HEK293T (cell line): ENCODE data around the gene ANK3.

Experiments
- CTCF ChIA-PET: fragments of 350-600 bp; formaldehyde crosslinking; extraction: SDS; loops from one replicate; lab custom pipeline; 2021; ENCODE audit warnings: antibody characterized with exemption, inconsistent platforms; lab: Yijun Ruan, JAX
- POLR2A ChIA-PET: fragments of 350-600 bp; formaldehyde crosslinking; extraction: SDS; loops from one replicate; lab custom pipeline; 2020; ENCODE audit warnings: antibody characterized with exemption, inconsistent platforms; lab: Yijun Ruan, JAX
- DNase-seq: peaks from one replicate; pipeline ENCODE4 v3.0.0; 2012; ENCODE audit warnings: mixed read lengths; ENCODE audit errors: extremely low spot score
- ARNT ChIP-seq: fragments of 450-650 bp; IDR thresholded peaks from 2 replicates; pipeline ENCODE4 v1.6.1; 2017; ENCODE audit warnings: mild to moderate bottlenecking
- BHLHE40 ChIP-seq: fragments of 450-650 bp; IDR thresholded peaks from 2 replicates; pipeline ENCODE4 v1.6.1; 2016; ENCODE audit warnings: mild to moderate bottlenecking, moderate library complexity, borderline replicate concordance
- CTBP1 ChIP-seq: fragments of 450-650 bp; IDR thresholded peaks from 2 replicates; pipeline ENCODE4 v1.6.1; 2016; ENCODE audit warnings: borderline replicate concordance
- ELF4 ChIP-seq: fragments of 450-650 bp; IDR thresholded peaks from 2 replicates; pipeline ENCODE4 v1.6.1; 2017; ENCODE audit warnings: antibody characterized with exemption
- FOXA1 ChIP-seq: fragments of 450-650 bp; IDR thresholded peaks from 2 replicates; pipeline ENCODE4 v1.6.1; 2016; ENCODE audit warnings: mild to moderate bottlenecking
- FOXK2 ChIP-seq: fragments of 450-650 bp; IDR thresholded peaks from 2 replicates; pipeline ENCODE4 v1.6.1; 2016; ENCODE audit warnings: mild to moderate bottlenecking
- FOXM1 ChIP-seq: fragments of 450-650 bp; IDR thresholded peaks from 2 replicates; pipeline ENCODE4 v1.6.1; 2017; ENCODE audit warnings: mild to moderate bottlenecking, borderline replicate concordance
- HDGF ChIP-seq: fragments of 450-650 bp; IDR thresholded peaks from 2 replicates; pipeline ENCODE4 v1.6.1; 2017; ENCODE audit warnings: antibody characterized with exemption, borderline replicate concordance
- L3MBTL2 ChIP-seq: fragments of 450-650 bp; conservative IDR thresholded peaks from 2 replicates; pipeline ENCODE4 v1.6.1; 2016; ENCODE audit warnings: mild to moderate bottlenecking
- LEF1 ChIP-seq: fragments of 450-650 bp; IDR thresholded peaks from 2 replicates; pipeline ENCODE4 v1.6.1; 2017; ENCODE audit warnings: mild to moderate bottlenecking, borderline replicate concordance
- NFRKB ChIP-seq: fragments of 450-650 bp; IDR thresholded peaks from 2 replicates; pipeline ENCODE4 v1.6.1; 2016; ENCODE audit warnings: mild to moderate bottlenecking, moderate library complexity
- SP1 ChIP-seq: fragments of 450-650 bp; IDR thresholded peaks from 2 replicates; pipeline ENCODE4 v1.6.1; 2017
- SUZ12 ChIP-seq: fragments of 450-650 bp; IDR thresholded peaks from 2 replicates; pipeline ENCODE4 v1.6.1; 2016; ENCODE audit warnings: mild to moderate bottlenecking
- TARDBP ChIP-seq: fragments of 450-650 bp; IDR thresholded peaks from 2 replicates; pipeline ENCODE4 v1.6.1; 2016
- ZNF384 ChIP-seq: fragments of 450-650 bp; IDR thresholded peaks from 2 replicates; pipeline ENCODE4 v1.6.1; 2016
- TF ChIP-seq, protein P1 (sequence below): fragments of 450-650 bp; IDR thresholded peaks from 2 replicates; pipeline ENCODE4 v1.6.1; 2016

ANK3 gene

DNA sequence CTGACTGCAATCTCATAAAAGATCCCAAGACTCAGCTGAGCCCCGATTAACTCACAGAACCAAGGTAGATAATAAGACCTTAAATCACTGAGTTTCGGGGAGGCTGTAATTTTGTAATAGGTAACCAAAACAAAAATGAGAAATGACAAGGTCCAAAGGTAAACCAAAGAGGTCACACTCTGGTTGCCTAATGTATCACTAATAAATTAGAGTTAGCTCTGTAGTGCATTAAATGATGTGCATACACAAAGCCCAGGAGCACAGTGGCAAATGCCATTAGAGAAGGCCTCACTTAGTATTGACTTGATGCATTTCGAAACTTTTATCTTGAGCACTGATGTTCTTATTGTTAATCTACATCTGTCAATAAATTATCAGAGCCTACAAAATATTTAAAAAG is 245.6 kb downstream of the ANK3 start:
- ChIA-PET CTCF (interaction anchor here (0.7 to 1.3 kb wide), 2 partner anchors 29 to 624 kb away, joined by 3 to 4 read pairs; no protein-coding TSS in a partner anchor), POLR2A (no interaction called here)
- TF ChIP-seq ELF4: no peak
- TF ChIP-seq HDGF: no peak
- TF ChIP-seq FOXA1: no peak
- TF ChIP-seq LEF1: no peak
- TF ChIP-seq FOXM1: no peak
- TF ChIP-seq SP1: no peak
- TF ChIP-seq L3MBTL2: no peak
- no peak for TF ChIP-seq TARDBP
- TF ChIP-seq CTBP1: no peak
- TF ChIP-seq NFRKB: no peak
- no peak for DNase-seq

DNA sequence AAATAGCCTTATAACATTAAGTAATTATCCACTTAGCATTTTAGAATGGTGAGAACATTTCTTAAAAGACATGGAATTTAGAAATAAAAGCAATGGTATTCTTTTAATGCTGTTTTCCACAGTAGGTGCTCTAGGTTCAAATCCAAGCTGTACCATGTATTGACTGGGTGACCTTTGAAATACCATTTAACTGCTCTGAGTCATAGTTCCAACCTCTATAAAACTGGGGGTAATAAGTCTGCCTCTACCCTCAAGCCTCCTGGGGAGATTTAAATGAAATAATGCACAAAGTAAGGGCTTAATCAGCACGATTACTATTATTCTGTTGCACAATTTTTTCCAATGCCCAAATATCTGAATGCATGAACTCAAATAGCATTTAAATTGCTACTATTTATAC is 246.9 kb downstream of the ANK3 start:
- no peak for TF ChIP-seq ARNT
- no peak for TF ChIP-seq ELF4
- TF ChIP-seq HDGF: no peak
- no peak for TF ChIP-seq SP1
- no peak for TF ChIP-seq ZNF384
- TF ChIP-seq FOXK2: no peak
- no peak for TF ChIP-seq LEF1
- TF ChIP-seq CTBP1: no peak
- no peak for TF ChIP-seq NFRKB
- TF ChIP-seq SUZ12: no peak
- no peak for TF ChIP-seq BHLHE40
- no peak for TF ChIP-seq FOXM1
- TF ChIP-seq TARDBP: no peak
- ChIA-PET CTCF (interaction anchor here (1.3 kb wide), 1 partner anchor 28 kb away, joined by 4 read pairs; no protein-coding TSS in a partner anchor), POLR2A (no interaction called here)
- DNase-seq: no peak

DNA sequence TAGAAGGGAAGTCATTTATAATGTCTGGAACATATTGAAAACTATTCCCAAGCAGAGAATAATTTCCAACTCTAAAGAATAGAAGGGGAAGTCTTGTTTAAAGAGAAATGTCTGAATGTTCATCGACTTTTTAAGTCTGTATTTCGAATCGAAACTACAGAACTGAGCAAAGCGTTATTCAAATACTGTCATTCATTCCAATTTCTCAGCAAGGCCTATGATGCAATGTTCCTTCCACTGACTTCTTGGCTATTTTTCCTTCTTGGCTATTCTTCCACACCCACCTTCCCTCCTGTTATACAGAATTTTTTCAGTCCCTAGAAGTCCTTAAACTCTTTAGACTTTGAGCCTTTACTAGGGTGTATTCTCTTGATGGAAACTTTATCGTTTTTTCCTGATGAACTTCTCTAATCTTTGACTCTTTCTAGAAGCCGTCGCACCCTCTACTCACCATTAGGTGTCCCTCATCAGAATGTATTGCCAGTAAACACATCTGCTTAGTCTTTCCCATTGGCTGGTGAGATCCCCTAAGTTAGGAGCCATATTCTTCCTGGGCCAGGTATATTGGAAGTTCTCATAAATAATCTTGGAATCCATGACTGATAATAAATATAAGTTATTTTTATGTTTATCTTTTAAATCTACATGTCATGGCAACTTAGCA is 247.6 kb downstream of the ANK3 start:
- ChIA-PET CTCF (no interaction called here), POLR2A (no interaction called here)
- TF ChIP-seq, protein P1, sequence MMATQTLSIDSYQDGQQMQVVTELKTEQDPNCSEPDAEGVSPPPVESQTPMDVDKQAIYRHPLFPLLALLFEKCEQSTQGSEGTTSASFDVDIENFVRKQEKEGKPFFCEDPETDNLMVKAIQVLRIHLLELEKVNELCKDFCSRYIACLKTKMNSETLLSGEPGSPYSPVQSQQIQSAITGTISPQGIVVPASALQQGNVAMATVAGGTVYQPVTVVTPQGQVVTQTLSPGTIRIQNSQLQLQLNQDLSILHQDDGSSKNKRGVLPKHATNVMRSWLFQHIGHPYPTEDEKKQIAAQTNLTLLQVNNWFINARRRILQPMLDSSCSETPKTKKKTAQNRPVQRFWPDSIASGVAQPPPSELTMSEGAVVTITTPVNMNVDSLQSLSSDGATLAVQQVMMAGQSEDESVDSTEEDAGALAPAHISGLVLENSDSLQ: no peak
- DNase-seq: no peak

DNA sequence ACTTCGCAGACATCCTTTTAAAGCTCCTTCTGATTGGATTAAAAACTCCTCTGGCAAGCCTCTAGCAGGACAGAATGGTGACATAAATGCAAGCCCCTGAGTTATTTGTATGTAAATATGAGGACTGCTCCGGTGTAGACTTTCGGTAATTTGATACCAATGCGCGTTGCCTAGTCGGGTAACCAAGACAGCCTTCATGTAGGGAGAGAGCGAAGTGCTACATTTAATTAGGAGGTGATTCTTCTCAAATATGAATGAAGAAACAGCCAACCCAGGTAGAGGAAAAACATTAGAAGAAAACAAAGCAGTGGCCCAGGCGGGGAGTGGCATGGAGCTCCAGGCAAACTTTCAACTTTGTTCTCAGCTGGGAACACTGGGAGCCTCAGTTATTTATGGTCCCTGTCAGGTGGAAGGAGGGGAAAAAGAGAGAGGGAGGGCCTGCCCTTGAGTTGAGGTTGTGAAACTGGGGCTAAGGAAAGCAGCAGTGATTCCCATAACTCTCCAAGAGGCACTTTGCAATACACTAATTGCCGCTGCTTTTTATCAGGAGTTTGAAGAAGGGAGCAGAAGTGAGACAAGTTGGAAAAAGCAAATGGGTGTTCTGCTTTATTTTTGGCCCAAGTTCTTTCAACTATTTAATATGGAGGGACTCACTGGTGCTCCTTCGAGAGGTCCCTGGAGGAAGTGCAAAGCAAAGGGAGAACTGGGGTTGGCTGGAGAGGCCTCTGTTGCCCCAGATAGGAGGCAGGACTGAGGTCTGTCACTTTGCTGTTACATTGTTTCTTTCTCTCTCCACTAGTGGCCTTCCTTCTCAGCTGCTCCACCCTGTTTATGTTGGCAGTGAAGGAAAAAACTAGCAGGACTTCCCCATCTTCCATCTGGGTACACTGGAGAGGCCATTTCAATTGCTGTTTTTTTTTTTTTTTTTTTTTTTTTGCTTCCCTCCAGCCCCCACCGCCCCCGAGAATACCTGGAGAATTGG is 248.7 kb downstream of the ANK3 start:
- peak; percentile 69 for DNase-seq
- POLR2A ChIA-PET: interaction anchor here (0.7 to 1.5 kb wide), 9 partner anchors 8 to 778 kb away, joined by 3 to 5 read pairs (median 4); no protein-coding TSS in a partner anchor
- TF ChIP-seq FOXK2 (peak; percentile 89), ELF4 (no peak)
- TF ChIP-seq, protein P1: peak; percentile 94
- CTCF ChIA-PET: no interaction called here

DNA sequence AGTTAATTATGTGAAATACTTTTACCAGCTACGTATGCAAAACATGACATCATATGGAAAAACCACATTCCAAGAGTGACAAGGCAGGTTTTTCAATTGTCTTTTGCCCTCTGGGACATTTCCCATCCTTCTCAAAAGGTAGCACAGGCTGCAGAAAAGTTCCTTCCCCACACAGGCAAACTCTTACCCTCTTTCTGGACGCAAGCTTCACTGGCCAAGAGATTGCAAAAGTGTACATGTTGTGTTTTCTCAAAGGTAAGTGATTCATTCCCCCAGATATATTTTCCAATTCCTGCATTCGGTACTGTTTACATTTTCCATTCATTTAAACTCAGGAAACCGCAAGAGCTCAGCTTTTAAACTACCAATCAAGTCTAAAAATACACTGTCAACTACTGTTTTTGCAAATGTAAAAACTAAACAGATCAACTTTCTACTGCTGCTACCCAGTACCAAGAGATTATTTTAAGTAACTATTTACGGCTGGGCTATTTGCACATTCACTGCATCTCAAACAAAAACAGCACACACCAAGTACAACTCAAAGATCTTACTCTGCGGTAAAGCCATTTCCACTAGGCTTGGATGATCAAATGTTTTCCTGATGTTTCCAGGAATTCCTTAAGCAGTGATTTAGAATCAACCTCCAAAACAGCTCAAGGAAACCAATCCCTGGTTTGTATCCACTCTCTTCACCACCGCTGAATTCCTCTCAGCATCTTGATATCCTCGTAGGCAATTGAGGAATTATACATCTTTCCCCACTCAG is 249.7 kb downstream of the ANK3 start:
- TF ChIP-seq CTBP1 (0 out of 2 replicates have a peak, but pooled peaks have one; percentile 27), TARDBP (no peak), FOXM1 (no peak), SUZ12 (no peak), FOXK2 (no peak), L3MBTL2 (no peak), LEF1 (no peak)
- TF ChIP-seq, protein P1: no peak
- POLR2A ChIA-PET: interaction anchor here (0.7 to 1.5 kb wide), 9 partner anchors 9 to 777 kb away, joined by 3 to 5 read pairs (median 4); no protein-coding TSS in a partner anchor
- CTCF ChIA-PET: no interaction called here
- no peak for DNase-seq

DNA sequence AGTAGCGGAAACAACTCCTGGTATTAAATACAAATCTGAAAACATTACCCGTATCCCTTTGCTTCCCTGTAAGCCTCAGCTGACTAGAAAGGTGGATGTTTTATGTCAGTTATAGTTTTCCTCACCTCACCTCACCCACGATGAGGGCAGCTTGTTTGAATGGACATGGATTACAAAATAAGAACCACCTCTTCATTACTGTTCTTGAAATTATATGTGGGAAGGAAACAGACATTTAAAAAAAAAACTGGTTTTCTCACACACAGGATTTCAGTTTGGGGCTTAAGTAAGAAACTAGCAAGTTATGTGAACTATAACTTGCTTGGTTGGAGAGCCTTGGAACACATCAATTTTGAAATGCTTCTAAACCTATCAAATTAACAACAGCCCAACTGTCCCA is 250.4 kb downstream of the ANK3 start:
- CTCF ChIA-PET: no interaction called here
- TF ChIP-seq ZNF384 (no peak), HDGF (no peak), BHLHE40 (no peak), LEF1 (no peak), FOXK2 (no peak), SP1 (no peak), FOXM1 (no peak), TARDBP (no peak), L3MBTL2 (no peak), ELF4 (no peak), SUZ12 (no peak), CTBP1 (no peak), FOXA1 (no peak), ARNT (no peak), NFRKB (no peak)
- TF ChIP-seq, protein P1: no peak
- DNase-seq: no peak
- POLR2A ChIA-PET: no interaction called here
